WI38 (cell line): ENCODE data around the gene TXNDC9.

Experiments used
- H3K4me3 ChIP-seq: 2 replicates; pipeline ENCODE4 v1.5.1; 2011; ENCODE audit warnings: low read depth, mild to moderate bottlenecking, control low read depth, low read length
- TF ChIP-seq, protein P1 (sequence below): IDR thresholded peaks from 2 replicates; pipeline ENCODE4 v1.5.1; 2012; ENCODE audit warnings: low read depth, mild to moderate bottlenecking, control low read depth, low read length

Gene TXNDC9

DNA sequence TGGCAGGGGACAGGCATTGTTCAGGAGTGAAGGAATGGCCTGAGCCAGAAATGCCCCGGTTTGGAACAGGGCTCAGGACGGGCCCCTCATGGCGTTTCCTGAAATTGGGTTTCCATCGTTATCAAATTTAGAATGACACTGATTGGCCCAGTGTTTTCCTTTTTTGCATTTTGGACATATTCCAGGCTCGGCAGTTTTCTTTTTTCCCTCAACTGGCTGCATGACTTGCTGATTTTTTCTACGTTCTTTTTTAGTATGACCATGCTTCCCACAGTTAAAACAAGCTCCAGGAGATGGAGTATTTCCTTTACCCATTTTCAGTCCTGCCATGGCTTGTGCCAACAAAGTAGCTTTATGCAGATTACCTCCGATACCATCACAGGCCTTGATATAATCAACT is 60.3 kb downstream of the TXNDC9 start:
- no peak overlapping the region for H3K4me3 ChIP-seq
- TF ChIP-seq, protein P1, sequence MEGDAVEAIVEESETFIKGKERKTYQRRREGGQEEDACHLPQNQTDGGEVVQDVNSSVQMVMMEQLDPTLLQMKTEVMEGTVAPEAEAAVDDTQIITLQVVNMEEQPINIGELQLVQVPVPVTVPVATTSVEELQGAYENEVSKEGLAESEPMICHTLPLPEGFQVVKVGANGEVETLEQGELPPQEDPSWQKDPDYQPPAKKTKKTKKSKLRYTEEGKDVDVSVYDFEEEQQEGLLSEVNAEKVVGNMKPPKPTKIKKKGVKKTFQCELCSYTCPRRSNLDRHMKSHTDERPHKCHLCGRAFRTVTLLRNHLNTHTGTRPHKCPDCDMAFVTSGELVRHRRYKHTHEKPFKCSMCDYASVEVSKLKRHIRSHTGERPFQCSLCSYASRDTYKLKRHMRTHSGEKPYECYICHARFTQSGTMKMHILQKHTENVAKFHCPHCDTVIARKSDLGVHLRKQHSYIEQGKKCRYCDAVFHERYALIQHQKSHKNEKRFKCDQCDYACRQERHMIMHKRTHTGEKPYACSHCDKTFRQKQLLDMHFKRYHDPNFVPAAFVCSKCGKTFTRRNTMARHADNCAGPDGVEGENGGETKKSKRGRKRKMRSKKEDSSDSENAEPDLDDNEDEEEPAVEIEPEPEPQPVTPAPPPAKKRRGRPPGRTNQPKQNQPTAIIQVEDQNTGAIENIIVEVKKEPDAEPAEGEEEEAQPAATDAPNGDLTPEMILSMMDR = no peak
